ENCODE data around the gene INO80D.
"Not testable (repeated sequence)": the region's sequence is repeated elsewhere in the genome, so short reads cannot be mapped to it uniquely, and the experiment has no call there.

INO80D gene

DNA sequence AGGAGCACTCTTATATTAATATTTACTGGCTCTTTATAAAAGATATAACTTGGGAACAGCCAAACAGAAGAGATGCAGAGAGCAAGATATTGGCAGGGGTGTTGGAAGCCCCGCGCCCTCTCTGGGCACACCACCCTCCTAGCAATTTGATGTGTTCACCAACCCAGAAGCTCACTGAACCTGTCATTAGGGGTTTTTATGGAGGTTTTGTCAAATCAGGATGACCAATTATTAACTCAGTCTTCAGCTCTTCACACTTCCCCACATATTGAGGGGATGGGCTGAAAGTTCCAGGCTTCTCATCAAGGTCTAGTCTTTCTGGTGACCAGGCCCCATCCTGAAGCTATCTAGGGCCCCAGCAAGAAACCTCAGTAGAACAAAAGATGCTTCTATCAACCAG is 10.9 kb upstream of the INO80D start:
- DNase-seq (ENCODE audit: low read depth in 1 of 2, low spot score in 1 of 2) = no peak
- in situ Hi-C loops (cut with HindIII; ENCODE audit: low pct_unique_long_range_greater_than_20kb, low sequenced_read_pairs) = no loop called here
- TF ChIP-seq JUND (IDR thresholded peaks at IDR 0.05; ENCODE audit: low read depth) = no peak

DNA sequence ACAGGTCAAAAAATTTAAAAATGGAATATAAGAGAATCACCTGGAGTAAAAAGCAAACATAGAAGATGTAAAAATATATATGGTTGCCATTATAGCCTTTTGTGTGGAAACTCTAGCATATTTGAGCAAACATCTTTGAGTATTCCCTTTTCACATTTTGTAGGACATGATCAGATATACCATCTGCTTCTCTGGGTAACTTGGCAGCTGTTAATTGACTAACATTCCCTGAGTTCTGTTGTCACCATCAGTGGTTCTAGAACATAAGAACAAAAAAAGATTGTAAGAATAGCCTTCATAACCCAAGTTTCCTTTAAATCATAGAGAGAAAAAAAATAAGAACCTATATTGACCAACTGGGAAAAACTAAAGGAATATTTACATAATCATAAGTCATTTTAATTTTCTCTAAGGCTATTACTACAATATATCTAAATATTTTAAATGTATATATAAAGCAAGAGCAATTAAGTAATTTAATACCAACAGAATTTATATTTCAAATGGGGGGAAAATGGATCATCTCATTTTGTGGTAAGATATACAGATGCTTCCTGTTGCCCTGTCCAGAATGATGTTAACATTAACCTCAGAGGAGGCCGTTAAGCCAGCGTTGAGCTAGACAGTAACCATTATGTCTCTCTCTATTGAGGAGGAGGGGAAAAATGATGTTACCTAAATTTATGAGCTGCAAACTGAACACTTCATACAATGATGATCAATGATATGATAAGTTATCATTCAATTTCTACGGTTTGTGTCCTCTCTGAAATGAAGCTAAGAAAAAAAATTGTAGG is 9.8 kb upstream of the INO80D start:
- in situ Hi-C loops (cut with HindIII; ENCODE audit: low pct_unique_long_range_greater_than_20kb, low sequenced_read_pairs) = no loop called here
- no peak for DNase-seq (ENCODE audit: low read depth in 1 of 2, low spot score in 1 of 2)
- TF ChIP-seq JUND (IDR thresholded peaks at IDR 0.05; ENCODE audit: low read depth) = no peak

DNA sequence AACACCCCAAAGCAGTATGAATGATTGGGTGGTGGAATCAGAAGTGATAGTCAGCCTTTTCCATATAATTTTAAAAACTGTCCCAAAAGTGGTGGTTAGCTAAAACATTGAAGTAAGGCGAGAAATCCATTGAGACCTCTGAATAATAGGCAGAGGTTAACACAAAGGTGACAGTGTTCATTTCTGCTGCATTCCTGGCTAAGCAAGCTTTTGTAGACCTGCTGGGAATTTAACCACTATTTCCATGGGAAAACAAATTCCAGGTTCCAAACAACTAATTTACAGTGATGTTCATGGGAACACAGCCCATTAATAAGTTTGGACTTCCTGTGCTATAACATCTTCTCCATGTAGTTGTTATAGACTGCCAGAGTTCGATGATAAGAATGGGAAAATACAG is 6.3 kb upstream of the INO80D start:
- no peak for TF ChIP-seq JUND (IDR thresholded peaks at IDR 0.05; ENCODE audit: low read depth)
- DNase-seq (ENCODE audit: low read depth in 1 of 2, low spot score in 1 of 2) = no peak
- in situ Hi-C loops (cut with HindIII; ENCODE audit: low pct_unique_long_range_greater_than_20kb, low sequenced_read_pairs) = no loop called here

DNA sequence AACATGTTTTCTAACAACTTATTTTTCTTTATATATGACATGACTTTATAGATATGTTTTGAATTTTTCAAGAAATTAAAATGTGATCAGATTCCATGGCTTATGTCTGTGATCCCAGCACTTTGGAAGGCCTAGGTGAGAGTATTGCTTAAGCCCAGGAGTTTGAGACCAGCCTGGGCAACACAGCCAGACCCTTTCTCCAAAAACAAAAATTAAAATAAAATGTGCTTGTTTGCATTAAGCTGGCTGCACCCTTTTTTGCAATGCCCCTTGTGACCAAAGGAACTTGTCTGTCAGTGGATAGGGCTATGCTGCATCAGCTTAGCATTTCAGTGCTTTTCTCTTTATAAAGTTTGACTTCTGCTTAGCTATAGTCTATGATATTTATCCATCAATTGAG is 2.3 kb upstream of the INO80D start:
- no peak for DNase-seq (ENCODE audit: low read depth in 1 of 2, low spot score in 1 of 2)
- in situ Hi-C loops (cut with HindIII; ENCODE audit: low pct_unique_long_range_greater_than_20kb, low sequenced_read_pairs) = no loop called here

DNA sequence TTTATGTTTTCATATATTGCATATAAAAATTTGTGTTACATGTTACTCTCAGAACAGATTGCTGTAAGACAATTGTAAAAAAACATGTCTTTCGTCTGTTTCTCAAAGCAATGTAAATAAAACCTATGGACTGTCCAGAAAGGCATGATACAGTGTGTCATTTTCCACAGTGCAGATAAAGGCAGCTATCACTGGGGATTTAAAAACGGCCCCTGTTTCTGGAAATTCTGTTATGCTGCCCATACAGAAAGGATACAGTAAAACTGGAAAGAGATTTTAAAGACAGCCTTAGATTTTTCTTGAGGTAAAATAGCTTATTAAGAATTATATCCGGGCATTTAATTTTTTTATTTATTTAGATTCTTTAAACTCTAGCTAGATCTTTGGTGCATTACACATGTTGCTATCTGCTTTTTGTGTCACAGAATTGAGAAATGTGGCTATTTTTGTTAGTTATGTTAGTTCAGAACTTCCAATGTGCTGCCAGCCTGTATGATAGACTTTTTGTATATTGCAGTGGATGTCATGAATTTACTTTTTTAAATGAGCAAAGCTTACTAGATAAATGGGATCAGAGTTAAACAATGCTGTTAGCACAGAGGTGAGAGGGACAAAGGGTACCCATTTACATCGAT is 859 bp upstream of the INO80D start:
- DNase-seq (ENCODE audit: low read depth in 1 of 2, low spot score in 1 of 2) = no peak
- TF ChIP-seq JUND (IDR thresholded peaks at IDR 0.05; ENCODE audit: low read depth) = no peak
- in situ Hi-C loops (cut with HindIII; ENCODE audit: low pct_unique_long_range_greater_than_20kb, low sequenced_read_pairs) = no loop called here

More for the DNA sequence above, 2.3 kb upstream of the INO80D start:
- no peak for TF ChIP-seq JUND (IDR thresholded peaks at IDR 0.05; ENCODE audit: low read depth)

DNA sequence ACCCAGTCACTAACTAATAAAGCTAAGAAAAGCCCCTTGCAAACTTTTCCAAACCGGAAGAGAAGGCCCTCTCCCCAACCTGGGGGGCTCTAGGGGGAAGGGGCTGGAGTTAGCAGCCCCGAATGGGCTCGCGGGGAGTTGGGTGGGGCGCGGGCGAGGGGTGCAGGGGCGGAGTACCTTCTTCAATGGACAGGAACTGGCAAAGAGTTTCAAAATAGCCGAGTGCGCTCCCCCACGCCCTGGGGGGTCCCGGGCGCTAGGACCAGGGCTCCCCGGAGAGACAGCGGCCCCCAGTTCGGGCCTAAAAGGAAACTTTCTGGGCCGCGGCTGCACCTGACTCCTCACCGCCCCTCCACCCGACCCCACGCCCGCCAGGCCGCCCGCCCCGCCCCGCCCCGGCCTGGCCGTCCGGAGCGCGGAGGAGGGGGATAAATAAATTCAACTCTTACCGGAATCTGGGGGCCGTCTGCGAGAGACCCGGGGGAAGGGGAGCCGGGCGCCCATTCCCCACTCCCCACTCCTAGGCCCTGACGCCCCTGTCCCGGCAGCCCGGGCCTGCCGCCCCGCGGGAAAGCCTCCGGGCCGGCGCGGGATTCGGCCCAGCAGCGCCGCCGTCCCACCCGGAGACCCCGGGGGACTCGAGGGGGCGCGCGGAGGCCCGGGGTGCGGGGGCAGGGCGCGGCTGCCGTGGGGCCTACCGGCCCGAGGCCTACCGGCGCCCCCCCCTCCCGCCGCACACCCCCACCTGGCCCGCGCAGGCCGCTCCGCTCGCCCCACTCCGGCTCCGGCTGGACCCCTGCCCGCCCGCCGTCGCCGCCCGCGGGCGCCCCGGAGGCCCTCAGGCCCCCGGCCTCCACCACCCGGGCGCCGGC is 868 bp downstream of the INO80D start:
- DNase-seq (ENCODE audit: low read depth in 1 of 2, low spot score in 1 of 2) = peak in 1 of 2 experiments; percentile 36
- no peak for TF ChIP-seq JUND (IDR thresholded peaks at IDR 0.05; ENCODE audit: low read depth)
- in situ Hi-C loops (cut with HindIII; ENCODE audit: low pct_unique_long_range_greater_than_20kb, low sequenced_read_pairs) = no loop called here

DNA sequence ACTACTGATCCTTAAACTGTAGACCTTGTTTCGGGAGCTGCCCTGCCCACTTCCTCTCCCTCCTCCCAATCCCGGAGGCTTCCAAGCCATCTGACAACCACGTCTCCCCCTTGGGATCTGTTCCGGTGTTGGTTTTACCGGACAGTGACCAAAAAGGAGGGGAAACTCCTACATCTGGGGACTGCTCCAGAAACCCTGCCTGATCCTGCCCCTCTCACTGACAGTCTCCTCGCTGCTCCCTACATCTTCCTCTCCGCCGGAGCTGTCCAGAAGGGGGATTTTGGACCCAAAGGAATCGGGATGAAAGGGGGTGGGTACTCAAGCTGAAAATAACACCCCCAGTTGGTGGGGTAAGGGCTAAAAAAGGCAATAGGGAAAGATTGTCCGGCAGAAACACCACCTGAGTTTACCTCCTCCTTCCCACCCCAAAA is 1.5 kb downstream of the INO80D start:
- peak in 1 of 2 experiments; percentile 74 for DNase-seq (ENCODE audit: low read depth in 1 of 2, low spot score in 1 of 2)
- in situ Hi-C loops (cut with HindIII; ENCODE audit: low pct_unique_long_range_greater_than_20kb, low sequenced_read_pairs) = no loop called here
- TF ChIP-seq JUND (IDR thresholded peaks at IDR 0.05; ENCODE audit: low read depth) = no peak

DNA sequence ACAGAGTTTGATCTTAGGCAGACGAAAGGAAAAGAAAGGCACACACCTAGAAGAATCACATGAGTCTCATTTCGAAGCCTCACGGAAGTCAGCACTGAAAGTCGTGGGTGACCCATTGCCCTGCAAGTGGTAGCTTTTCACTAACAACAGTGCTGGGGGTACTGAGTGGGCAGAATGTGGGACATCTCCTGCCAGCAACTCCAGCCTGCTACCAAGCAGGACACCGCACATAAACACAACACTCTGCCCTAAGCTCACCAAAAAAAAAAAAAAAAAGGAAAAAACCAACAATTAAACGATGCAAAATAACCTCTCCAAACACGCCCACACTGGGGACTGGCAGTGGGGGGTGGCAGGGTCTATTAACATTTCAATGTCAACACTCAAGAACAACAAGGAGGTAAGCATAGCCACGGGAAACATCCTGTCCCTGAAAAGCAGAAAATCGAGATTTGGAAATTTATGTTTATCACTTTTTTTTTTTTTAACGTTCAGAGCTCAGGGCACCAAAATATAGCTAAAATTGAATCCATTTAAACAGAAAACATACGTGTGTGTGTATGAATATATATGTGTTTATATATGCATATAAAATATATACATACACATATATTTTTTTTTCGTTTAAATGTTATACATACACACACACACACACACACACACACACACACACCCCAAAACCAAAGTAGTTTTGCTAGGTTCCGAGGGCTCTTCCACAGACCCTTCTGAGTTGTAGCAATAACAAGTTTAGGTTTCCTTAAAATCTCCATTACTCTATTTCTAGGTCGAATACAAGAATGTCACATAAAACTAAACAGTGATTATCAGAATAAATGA is 2.2 kb downstream of the INO80D start:
- no peak for TF ChIP-seq JUND (IDR thresholded peaks at IDR 0.05; ENCODE audit: low read depth)
- in situ Hi-C loops (cut with HindIII; ENCODE audit: low pct_unique_long_range_greater_than_20kb, low sequenced_read_pairs) = no loop called here
- peak in 1 of 2 experiments; percentile 18 for DNase-seq (ENCODE audit: low read depth in 1 of 2, low spot score in 1 of 2)

DNA sequence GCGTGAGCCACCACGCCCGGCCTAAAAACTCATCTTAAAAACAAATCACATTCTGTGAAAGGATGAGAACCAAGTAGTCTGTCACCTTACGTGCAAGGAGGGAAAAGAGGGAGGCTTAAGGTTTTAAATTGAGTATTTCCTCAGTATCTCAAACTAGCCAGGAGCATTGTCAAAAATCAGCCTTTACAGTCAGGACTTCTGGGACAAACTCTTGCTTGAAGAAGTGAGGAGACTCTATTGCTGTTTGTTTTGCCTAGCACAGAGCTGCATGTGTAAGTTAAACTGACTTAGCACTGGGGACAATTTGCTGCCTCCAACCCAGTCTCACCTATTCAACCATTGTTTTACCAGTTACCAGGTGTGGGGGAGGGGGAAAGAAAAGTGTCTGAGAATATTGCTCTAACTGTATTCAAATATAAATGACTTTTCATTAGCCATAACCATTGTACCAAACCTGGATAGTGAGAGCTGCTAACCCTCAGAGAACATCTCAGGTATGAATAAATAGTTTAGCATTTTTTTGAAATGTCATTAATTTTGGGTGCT is 3.6 kb downstream of the INO80D start:
- TF ChIP-seq JUND (IDR thresholded peaks at IDR 0.05; ENCODE audit: low read depth) = no peak

DNA sequence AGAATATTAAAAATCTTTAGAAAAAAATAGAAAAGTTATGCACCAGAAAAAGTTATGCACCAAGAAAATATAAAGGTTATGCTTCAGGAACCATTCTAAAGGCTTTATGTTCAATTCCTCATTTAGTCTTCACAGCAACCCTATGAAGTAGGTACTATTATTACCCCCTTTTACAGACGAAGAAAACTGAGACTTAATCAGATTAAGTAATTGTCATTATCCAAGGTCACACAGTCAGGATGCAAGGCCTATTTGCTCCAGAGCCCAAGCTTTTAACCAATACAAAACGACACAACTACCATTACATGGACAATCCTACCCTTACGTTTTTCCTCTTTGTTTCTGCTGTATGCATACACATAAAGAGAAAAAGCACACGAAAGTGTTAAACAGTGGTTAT is 5.0 kb downstream of the INO80D start:
- DNase-seq (ENCODE audit: low read depth in 1 of 2, low spot score in 1 of 2) = no peak
- in situ Hi-C loops (cut with HindIII; ENCODE audit: low pct_unique_long_range_greater_than_20kb, low sequenced_read_pairs) = no loop called here
- no peak for TF ChIP-seq JUND (IDR thresholded peaks at IDR 0.05; ENCODE audit: low read depth)

More for the DNA sequence above, 3.6 kb downstream of the INO80D start:
- DNase-seq (ENCODE audit: low read depth in 1 of 2, low spot score in 1 of 2) = peak in 1 of 2 experiments; percentile 10
- in situ Hi-C loops (cut with HindIII; ENCODE audit: low pct_unique_long_range_greater_than_20kb, low sequenced_read_pairs) = no loop called here

DNA sequence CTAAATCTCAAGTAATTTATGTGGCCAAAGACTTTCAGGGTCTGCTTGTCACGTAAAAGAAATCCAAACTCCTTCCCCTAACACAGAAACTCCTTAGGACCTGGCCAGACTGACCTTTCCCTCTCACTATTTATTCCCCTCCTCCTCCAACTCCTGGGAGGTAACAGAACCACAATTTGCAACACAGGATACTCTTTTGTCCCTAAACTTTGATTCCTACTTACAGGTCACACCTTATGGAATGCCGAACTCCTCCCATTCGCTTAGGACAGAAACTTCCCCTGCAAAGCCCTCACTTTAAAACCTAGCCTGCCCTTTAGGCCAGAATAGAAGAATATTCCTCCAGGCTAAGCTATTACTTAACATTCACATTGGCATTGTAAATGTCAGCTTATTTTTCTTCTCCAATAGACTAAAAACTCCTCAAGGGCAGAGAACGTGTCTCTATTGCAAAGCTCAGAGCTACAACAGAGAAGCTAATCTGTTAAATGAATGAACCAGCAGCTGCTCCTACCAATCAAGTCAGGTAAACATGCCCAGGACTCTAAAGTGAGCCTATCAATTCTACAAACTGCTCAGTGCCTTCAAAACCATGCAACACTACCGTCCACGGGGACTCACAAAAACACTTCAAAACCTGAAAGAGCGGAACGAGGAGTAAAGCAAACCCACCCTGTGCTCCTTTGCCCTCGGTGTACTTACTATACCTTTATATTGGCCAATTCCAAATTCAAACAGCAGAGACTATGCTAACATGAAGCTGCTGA is 6.1 kb downstream of the INO80D start:
- in situ Hi-C loops (cut with HindIII; ENCODE audit: low pct_unique_long_range_greater_than_20kb, low sequenced_read_pairs) = no loop called here
- no peak for DNase-seq (ENCODE audit: low read depth in 1 of 2, low spot score in 1 of 2)
- no peak for TF ChIP-seq JUND (IDR thresholded peaks at IDR 0.05; ENCODE audit: low read depth)

DNA sequence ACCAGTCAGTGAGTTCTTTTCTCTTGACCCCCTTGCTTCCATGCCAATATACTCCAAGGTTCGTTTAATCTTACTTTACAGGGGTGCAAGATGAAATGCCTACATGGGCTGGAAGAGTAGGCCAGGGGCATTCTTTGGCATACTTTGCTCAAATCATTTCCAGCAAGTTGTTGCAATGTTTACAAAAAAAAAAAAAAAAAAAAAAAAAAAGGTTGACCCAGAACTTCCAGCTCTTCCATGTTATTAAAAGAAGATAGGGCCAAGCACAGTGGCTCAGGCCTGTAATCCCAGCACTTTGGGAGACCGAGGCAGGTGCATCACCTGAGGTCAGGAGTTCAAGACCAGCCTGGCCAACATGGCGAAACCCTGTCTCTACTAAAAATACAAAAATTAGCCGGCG is 8.1 kb downstream of the INO80D start:
- DNase-seq (ENCODE audit: low read depth in 1 of 2, low spot score in 1 of 2); in situ Hi-C loops (cut with HindIII; ENCODE audit: low pct_unique_long_range_greater_than_20kb, low sequenced_read_pairs): not testable (repeated sequence)
